GM23338 (cell line): ENCODE results near the gene SFPQ. TPM values are rescaled to one million over a fixed set of nuclear protein-coding genes. Genes with fewer than 3 reads are reported as not detected.

Experiments
- ATAC-seq: fragments of 200-7000 bp; cut with Tn5 transposase; 3 replicates; pipeline ENCODE4 v1.9.1; 2020
- DNase-seq: peaks from one replicate; pipeline ENCODE4 v3.0.0-alpha.2; 2015; ENCODE audit warnings: low spot score
- H2AFZ ChIP-seq: fragments of 200-600 bp; sonication (generic); 2 replicates; pipeline ENCODE4 v1.8.0; 2016; ENCODE audit warnings: antibody characterized with exemption, mild to moderate bottlenecking, moderate library complexity
- H3F3A ChIP-seq: fragments of 200-600 bp; sonication (generic); replicated peaks from 2 replicates; pipeline ENCODE4 v1.8.0; 2017; ENCODE audit warnings: antibody characterized with exemption, mixed run types, low read depth
- H3K27ac ChIP-seq: fragments of 200-600 bp; sonication (generic); 2 replicates; pipeline ENCODE4 v1.6.1; 2016; ENCODE audit warnings: low read depth
- H3K27me3 ChIP-seq: fragments of 200-600 bp; sonication (generic); 2 replicates; pipeline ENCODE4 v1.8.0; 2016; ENCODE audit warnings: mild to moderate bottlenecking, mixed run types, moderate library complexity; ENCODE audit not compliant: insufficient read depth
- H3K36me3 ChIP-seq: fragments of 200-600 bp; sonication (generic); 2 replicates; pipeline ENCODE4 v1.8.0; 2016; ENCODE audit warnings: mild to moderate bottlenecking; ENCODE audit not compliant: insufficient read depth
- H3K4me1 ChIP-seq: fragments of 200-600 bp; sonication (generic); 2 replicates; pipeline ENCODE4 v1.8.0; 2016; ENCODE audit warnings: mild to moderate bottlenecking, moderate library complexity; ENCODE audit not compliant: insufficient read depth
- H3K4me2 ChIP-seq: fragments of 200-600 bp; sonication (generic); 2 replicates; pipeline ENCODE4 v1.7.1; 2017; ENCODE audit warnings: mixed run types
- H3K4me3 ChIP-seq: fragments of 200-600 bp; sonication (generic); 2 replicates; pipeline ENCODE4 v1.6.1; 2016; ENCODE audit warnings: mixed run types
- H3K79me2 ChIP-seq: fragments of 200-600 bp; sonication (generic); replicated peaks from 2 replicates; pipeline ENCODE4 v1.8.0; 2017; ENCODE audit warnings: mild to moderate bottlenecking; ENCODE audit not compliant: insufficient read depth
- H3K9me2 ChIP-seq: fragments of 200-600 bp; sonication (generic); 2 replicates; pipeline ENCODE4 v1.8.0; 2017; ENCODE audit not compliant: insufficient read depth
- H4K20me1 ChIP-seq: fragments of 200-600 bp; sonication (generic); replicated peaks from 2 replicates; pipeline ENCODE4 v1.8.0; 2017; ENCODE audit warnings: mild to moderate bottlenecking; ENCODE audit not compliant: insufficient read depth
- H3K27ac Mint-ChIP-seq: 2 replicates; pipeline ENCODE4 v1.8.0; 2020; ENCODE audit warnings: inconsistent platforms, mild to moderate bottlenecking, moderate library complexity, mixed read lengths
- H3K27me3 Mint-ChIP-seq: 3 replicates; pipeline ENCODE4 v1.8.0; 2022; ENCODE audit warnings: low read depth, mild to moderate bottlenecking, moderate library complexity, mixed read lengths, inconsistent platforms; ENCODE audit not compliant: insufficient read depth, poor library complexity
- H3K36me3 Mint-ChIP-seq: 3 replicates; pipeline ENCODE4 v1.8.0; 2021; ENCODE audit warnings: low read depth, mild to moderate bottlenecking, inconsistent platforms, moderate library complexity, mixed read lengths
- H3K4me1 Mint-ChIP-seq: 3 replicates; pipeline ENCODE4 v1.8.0; 2020; ENCODE audit warnings: mild to moderate bottlenecking, inconsistent platforms, mixed read lengths
- H3K4me3 Mint-ChIP-seq: 3 replicates; pipeline ENCODE4 v1.8.0; 2021; ENCODE audit warnings: moderate library complexity, mild to moderate bottlenecking, inconsistent platforms, mixed read lengths
- H3K9me3 Mint-ChIP-seq: 3 replicates; pipeline ENCODE4 v1.8.0; 2020; ENCODE audit warnings: moderate library complexity, mild to moderate bottlenecking, inconsistent platforms, mixed read lengths
- CREB1 ChIP-seq: fragments of 250-450 bp; sonication (Bioruptor Pico); IDR thresholded peaks from 2 replicates; pipeline ENCODE4 v1.5.0; 2020; ENCODE audit warnings: low read depth, mild to moderate bottlenecking, moderate library complexity
- EZH2 ChIP-seq: fragments of 200-600 bp; sonication (generic); IDR thresholded peaks from one replicate; pipeline ENCODE4 v1.8.0; 2017; ENCODE audit warnings: antibody characterized with exemption, mild to moderate bottlenecking, low read depth; ENCODE audit not compliant: unreplicated experiment
- EZH2phosphoT487 ChIP-seq: fragments of 200-600 bp; sonication (generic); IDR thresholded peaks from one replicate; pipeline ENCODE4 v1.8.1; 2018; ENCODE audit warnings: antibody characterized with exemption; ENCODE audit not compliant: unreplicated experiment
- JUNB ChIP-seq: IDR thresholded peaks from one replicate; pipeline ENCODE4 v1.6.1; 2016; ENCODE audit warnings: antibody characterized with exemption; ENCODE audit not compliant: unreplicated experiment
- NANOG ChIP-seq: IDR thresholded peaks from 2 replicates; pipeline ENCODE4 v1.6.1; 2016; ENCODE audit warnings: antibody characterized with exemption, borderline replicate concordance
- POLR2AphosphoS5 ChIP-seq: IDR thresholded peaks from 2 replicates; pipeline ENCODE4 v1.6.1; 2016; ENCODE audit warnings: antibody characterized with exemption, low read depth
- STAT1 ChIP-seq: IDR thresholded peaks from one replicate; pipeline ENCODE4 v1.6.1; 2016; ENCODE audit warnings: antibody characterized with exemption; ENCODE audit not compliant: unreplicated experiment
- ZNF114 ChIP-seq: fragments of 250-450 bp; sonication (Bioruptor Pico); IDR thresholded peaks from 2 replicates; pipeline ENCODE4 v1.5.0; 2020; ENCODE audit warnings: mild to moderate bottlenecking, moderate library complexity
- ZNF331 ChIP-seq: fragments of 250-450 bp; sonication (Bioruptor Pico); IDR thresholded peaks from 2 replicates; pipeline ENCODE4 v1.5.0; 2020; ENCODE audit warnings: low read depth, mild to moderate bottlenecking, moderate library complexity
- polyA plus RNA-seq: library from polyadenylated mRNA; unstranded; fragments of >200 nt; fragmentation: Nextera tagmentation; extraction: Ambion mirVana; gene quantifications from 2 replicates; pipeline ENCODE4 v1.2.1, GENCODE V29; 2016
- total RNA-seq: library from RNA; depleted of rRNA; stranded (reverse); fragments of >200 nt; shearing (Covaris generic); gene quantifications from 2 replicates; pipeline ENCODE4 v1.2.3, GENCODE V29; 2014
- TF ChIP-seq, protein P1 (sequence below): IDR thresholded peaks from one replicate; pipeline ENCODE4 v1.6.1; 2018; ENCODE audit warnings: antibody characterized with exemption; ENCODE audit not compliant: unreplicated experiment
- TF ChIP-seq, protein P2 (sequence below), 2 experiments: fragments of 200-600 bp in 1 of 2; sonication (generic) in 1 of 2; conservative IDR thresholded peaks; 2 replicates each; pipeline versions ENCODE4 v1.5.1 to v1.6.1; 2016 to 2017; ENCODE audit warnings: antibody characterized with exemption in 2 of 2, low read depth in 2 of 2, mild to moderate bottlenecking in 2 of 2, moderate library complexity in 1 of 2
- TF ChIP-seq, protein P3 (sequence below): IDR thresholded peaks from 2 replicates; pipeline ENCODE4 v1.6.1; 2016; ENCODE audit warnings: antibody characterized with exemption
- TF ChIP-seq, protein P4 (sequence below): fragments of 250-450 bp; sonication (Bioruptor Pico); IDR thresholded peaks from 2 replicates; pipeline ENCODE4 v1.5.0; 2020; ENCODE audit warnings: mild to moderate bottlenecking, moderate library complexity

The SFPQ gene
- total and polyA plus RNA-seq, 2 experiments from 2014 or later: 258 to 352 TPM

DNA sequence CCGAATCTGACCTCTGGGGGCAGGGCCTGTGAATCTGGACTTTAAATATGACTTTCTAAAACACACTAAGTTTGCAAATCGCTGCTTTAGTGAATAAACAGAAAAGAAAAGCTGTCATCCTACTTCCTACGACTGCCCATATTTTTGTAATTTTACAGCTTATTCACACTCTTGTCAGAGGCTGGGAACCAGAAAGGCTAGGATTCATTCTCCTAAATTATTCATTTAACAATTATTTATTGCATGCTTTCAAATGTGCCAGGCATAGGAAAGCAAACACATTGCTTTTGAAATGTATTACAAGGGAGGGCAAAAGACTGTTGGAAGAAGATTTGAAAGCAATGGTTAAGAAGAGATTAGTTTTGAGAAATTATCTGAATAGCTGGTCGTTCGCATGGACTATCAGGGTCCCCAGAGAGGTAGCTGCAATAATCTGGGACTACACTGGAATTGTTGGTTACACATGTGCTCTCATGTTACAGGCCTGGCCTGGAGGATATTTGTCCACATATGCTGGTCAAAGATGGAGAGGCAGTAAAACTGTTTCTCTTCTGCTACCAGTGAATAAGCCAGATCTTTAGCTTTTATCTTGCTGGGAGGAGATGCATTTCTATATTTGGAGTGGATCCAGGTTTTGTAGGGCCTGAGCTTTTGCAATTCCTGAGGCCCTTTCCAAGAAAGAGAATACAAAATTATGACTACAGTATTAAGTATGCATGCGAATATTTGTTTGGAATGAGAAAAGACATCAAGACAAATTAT is 29.6 kb upstream of the SFPQ start:
- Histone ChIP-seq H4K20me1 (no peaks in the 10 kb centered on the region), H3K27ac (peak overlapping the region; percentile 50), H3K9me2 (no peaks in the 10 kb centered on the region), H3K79me2 (no peaks in the 10 kb centered on the region), H3K4me2 (peak overlapping the region; percentile 45), H3K27me3 (no peaks in the 10 kb centered on the region), H3F3A (no peaks in the 10 kb centered on the region; the same call in 1 of the 2 replicates), H2AFZ (peak overlapping the region; percentile 78), H3K4me1 (peaks cover 25% of the 10 kb centered on the region), H3K4me3 (no peak overlapping the region), H3K36me3 (no peaks in the 10 kb centered on the region)
- Mint-ChIP-seq H3K27me3 (peaks cover 7% of the 10 kb centered on the region), H3K4me3 (no peak overlapping the region), H3K9me3 (no peaks in the 10 kb centered on the region), H3K4me1 (peaks cover 28% of the 10 kb centered on the region), H3K36me3 (no peaks in the 10 kb centered on the region), H3K27ac (0 out of 2 replicates have a peak overlapping the region, but pooled peaks have one; percentile 5)
- no peak for DNase-seq
- ATAC-seq: no peak
- TF ChIP-seq NANOG (no peak), CREB1 (CRISPR knock-in tag) (no peak), ZNF114 (CRISPR knock-in tag) (no peak), POLR2AphosphoS5 (no peak), STAT1 (no peak), EZH2phosphoT487 (no peak), JUNB (no peak), EZH2 (no peak), ZNF331 (CRISPR knock-in tag) (no peak)
- TF ChIP-seq, protein P1, sequence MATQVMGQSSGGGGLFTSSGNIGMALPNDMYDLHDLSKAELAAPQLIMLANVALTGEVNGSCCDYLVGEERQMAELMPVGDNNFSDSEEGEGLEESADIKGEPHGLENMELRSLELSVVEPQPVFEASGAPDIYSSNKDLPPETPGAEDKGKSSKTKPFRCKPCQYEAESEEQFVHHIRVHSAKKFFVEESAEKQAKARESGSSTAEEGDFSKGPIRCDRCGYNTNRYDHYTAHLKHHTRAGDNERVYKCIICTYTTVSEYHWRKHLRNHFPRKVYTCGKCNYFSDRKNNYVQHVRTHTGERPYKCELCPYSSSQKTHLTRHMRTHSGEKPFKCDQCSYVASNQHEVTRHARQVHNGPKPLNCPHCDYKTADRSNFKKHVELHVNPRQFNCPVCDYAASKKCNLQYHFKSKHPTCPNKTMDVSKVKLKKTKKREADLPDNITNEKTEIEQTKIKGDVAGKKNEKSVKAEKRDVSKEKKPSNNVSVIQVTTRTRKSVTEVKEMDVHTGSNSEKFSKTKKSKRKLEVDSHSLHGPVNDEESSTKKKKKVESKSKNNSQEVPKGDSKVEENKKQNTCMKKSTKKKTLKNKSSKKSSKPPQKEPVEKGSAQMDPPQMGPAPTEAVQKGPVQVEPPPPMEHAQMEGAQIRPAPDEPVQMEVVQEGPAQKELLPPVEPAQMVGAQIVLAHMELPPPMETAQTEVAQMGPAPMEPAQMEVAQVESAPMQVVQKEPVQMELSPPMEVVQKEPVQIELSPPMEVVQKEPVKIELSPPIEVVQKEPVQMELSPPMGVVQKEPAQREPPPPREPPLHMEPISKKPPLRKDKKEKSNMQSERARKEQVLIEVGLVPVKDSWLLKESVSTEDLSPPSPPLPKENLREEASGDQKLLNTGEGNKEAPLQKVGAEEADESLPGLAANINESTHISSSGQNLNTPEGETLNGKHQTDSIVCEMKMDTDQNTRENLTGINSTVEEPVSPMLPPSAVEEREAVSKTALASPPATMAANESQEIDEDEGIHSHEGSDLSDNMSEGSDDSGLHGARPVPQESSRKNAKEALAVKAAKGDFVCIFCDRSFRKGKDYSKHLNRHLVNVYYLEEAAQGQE: no peak
- TF ChIP-seq, protein P2, sequence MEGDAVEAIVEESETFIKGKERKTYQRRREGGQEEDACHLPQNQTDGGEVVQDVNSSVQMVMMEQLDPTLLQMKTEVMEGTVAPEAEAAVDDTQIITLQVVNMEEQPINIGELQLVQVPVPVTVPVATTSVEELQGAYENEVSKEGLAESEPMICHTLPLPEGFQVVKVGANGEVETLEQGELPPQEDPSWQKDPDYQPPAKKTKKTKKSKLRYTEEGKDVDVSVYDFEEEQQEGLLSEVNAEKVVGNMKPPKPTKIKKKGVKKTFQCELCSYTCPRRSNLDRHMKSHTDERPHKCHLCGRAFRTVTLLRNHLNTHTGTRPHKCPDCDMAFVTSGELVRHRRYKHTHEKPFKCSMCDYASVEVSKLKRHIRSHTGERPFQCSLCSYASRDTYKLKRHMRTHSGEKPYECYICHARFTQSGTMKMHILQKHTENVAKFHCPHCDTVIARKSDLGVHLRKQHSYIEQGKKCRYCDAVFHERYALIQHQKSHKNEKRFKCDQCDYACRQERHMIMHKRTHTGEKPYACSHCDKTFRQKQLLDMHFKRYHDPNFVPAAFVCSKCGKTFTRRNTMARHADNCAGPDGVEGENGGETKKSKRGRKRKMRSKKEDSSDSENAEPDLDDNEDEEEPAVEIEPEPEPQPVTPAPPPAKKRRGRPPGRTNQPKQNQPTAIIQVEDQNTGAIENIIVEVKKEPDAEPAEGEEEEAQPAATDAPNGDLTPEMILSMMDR (conservative IDR thresholded peaks at IDR 0.05; ENCODE audit: low read depth in 2 of 2): no peak
- TF ChIP-seq, protein P3, sequence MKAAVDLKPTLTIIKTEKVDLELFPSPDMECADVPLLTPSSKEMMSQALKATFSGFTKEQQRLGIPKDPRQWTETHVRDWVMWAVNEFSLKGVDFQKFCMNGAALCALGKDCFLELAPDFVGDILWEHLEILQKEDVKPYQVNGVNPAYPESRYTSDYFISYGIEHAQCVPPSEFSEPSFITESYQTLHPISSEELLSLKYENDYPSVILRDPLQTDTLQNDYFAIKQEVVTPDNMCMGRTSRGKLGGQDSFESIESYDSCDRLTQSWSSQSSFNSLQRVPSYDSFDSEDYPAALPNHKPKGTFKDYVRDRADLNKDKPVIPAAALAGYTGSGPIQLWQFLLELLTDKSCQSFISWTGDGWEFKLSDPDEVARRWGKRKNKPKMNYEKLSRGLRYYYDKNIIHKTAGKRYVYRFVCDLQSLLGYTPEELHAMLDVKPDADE: no peak
- TF ChIP-seq, protein P4, sequence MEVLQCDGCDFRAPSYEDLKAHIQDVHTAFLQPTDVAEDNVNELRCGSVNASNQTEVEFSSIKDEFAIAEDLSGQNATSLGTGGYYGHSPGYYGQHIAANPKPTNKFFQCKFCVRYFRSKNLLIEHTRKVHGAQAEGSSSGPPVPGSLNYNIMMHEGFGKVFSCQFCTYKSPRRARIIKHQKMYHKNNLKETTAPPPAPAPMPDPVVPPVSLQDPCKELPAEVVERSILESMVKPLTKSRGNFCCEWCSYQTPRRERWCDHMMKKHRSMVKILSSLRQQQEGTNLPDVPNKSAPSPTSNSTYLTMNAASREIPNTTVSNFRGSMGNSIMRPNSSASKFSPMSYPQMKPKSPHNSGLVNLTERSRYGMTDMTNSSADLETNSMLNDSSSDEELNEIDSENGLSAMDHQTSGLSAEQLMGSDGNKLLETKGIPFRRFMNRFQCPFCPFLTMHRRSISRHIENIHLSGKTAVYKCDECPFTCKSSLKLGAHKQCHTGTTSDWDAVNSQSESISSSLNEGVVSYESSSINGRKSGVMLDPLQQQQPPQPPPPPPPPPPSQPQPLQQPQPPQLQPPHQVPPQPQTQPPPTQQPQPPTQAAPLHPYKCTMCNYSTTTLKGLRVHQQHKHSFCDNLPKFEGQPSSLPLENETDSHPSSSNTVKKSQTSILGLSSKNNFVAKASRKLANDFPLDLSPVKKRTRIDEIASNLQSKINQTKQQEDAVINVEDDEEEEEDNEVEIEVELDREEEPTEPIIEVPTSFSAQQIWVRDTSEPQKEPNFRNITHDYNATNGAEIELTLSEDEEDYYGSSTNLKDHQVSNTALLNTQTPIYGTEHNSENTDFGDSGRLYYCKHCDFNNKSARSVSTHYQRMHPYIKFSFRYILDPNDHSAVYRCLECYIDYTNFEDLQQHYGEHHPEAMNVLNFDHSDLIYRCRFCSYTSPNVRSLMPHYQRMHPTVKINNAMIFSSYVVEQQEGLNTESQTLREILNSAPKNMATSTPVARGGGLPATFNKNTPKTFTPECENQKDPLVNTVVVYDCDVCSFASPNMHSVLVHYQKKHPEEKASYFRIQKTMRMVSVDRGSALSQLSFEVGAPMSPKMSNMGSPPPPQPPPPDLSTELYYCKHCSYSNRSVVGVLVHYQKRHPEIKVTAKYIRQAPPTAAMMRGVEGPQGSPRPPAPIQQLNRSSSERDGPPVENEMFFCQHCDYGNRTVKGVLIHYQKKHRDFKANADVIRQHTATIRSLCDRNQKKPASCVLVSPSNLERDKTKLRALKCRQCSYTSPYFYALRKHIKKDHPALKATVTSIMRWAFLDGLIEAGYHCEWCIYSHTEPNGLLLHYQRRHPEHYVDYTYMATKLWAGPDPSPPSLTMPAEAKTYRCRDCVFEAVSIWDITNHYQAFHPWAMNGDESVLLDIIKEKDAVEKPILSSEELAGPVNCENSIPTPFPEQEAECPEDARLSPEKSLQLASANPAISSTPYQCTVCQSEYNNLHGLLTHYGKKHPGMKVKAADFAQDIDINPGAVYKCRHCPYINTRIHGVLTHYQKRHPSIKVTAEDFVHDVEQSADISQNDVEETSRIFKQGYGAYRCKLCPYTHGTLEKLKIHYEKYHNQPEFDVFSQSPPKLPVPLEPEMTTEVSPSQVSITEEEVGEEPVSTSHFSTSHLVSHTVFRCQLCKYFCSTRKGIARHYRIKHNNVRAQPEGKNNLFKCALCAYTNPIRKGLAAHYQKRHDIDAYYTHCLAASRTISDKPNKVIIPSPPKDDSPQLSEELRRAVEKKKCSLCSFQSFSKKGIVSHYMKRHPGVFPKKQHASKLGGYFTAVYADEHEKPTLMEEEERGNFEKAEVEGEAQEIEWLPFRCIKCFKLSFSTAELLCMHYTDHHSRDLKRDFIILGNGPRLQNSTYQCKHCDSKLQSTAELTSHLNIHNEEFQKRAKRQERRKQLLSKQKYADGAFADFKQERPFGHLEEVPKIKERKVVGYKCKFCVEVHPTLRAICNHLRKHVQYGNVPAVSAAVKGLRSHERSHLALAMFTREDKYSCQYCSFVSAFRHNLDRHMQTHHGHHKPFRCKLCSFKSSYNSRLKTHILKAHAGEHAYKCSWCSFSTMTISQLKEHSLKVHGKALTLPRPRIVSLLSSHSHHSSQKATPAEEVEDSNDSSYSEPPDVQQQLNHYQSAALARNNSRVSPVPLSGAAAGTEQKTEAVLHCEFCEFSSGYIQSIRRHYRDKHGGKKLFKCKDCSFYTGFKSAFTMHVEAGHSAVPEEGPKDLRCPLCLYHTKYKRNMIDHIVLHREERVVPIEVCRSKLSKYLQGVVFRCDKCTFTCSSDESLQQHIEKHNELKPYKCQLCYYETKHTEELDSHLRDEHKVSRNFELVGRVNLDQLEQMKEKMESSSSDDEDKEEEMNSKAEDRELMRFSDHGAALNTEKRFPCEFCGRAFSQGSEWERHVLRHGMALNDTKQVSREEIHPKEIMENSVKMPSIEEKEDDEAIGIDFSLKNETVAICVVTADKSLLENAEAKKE (CRISPR knock-in tag): no peak
